Naive B cell (primary cell): ENCODE measurements around the gene GTF2E1. TPM values are rescaled to one million over a fixed set of nuclear protein-coding genes. Genes with fewer than 3 reads are reported as not detected.
"Not testable (repeated sequence)": the region's sequence is repeated elsewhere in the genome, so short reads cannot be mapped to it uniquely, and the experiment has no call there.

ENCODE experiments used
- ATAC-seq, 2 donors: fragments of 150-1000 bp; cut with Tn5 transposase; 2 replicates each; pipeline ENCODE4 v1.10.0; 2021; ENCODE audit warnings: low read depth in 2 of 2, mild to moderate bottlenecking in 2 of 2, moderate library complexity in 2 of 2
- DNase-seq: peaks from one replicate; pipeline ENCODE4 v3.0.0; 2022
- H3K27ac Mint-ChIP-seq, 6 donors: one replicate each; pipeline ENCODE4 v1.8.0; 2020 to 2022; ENCODE audit warnings: mild to moderate bottlenecking in 6 of 6, mixed read lengths in 6 of 6, moderate library complexity in 5 of 6, inconsistent platforms in 2 of 6
- H3K27me3 Mint-ChIP-seq, 3 donors: one replicate each; pipeline ENCODE4 v1.8.0; 2021 to 2022; ENCODE audit warnings: mixed read lengths in 3 of 3, mild to moderate bottlenecking in 1 of 3
- H3K36me3 Mint-ChIP-seq, 2 donors: one replicate each; pipeline ENCODE4 v1.8.0; 2020 to 2022; ENCODE audit warnings: mixed read lengths in 2 of 2, inconsistent platforms in 1 of 2, mild to moderate bottlenecking in 1 of 2
- H3K4me1 Mint-ChIP-seq, 3 donors: one replicate each; pipeline ENCODE4 v1.8.0; 2020 to 2022; ENCODE audit warnings: mixed read lengths in 3 of 3, inconsistent platforms in 1 of 3, mild to moderate bottlenecking in 1 of 3, moderate library complexity in 1 of 3
- H3K4me3 Mint-ChIP-seq, 8 donors: one replicate each; pipeline ENCODE4 v1.8.0; 2020 to 2022; ENCODE audit warnings: mild to moderate bottlenecking in 8 of 8, mixed read lengths in 8 of 8, moderate library complexity in 8 of 8, inconsistent platforms in 2 of 8
- H3K9me3 Mint-ChIP-seq, 7 donors: one replicate each; pipeline ENCODE4 v1.8.0; 2020 to 2022; ENCODE audit warnings: mixed read lengths in 7 of 7, mild to moderate bottlenecking in 5 of 7, inconsistent platforms in 2 of 7, moderate library complexity in 1 of 7
- polyA plus RNA-seq, 6 donors: library from polyadenylated mRNA; unstranded; fragments of 300-500 nt; fragmentation: Illumina TruSeq; gene quantifications; one replicate each; pipeline ENCODE4 v1.2.3, GENCODE V29; 2021; ENCODE audit warnings: low read depth in 6 of 6

The GTF2E1 gene
- polyA plus RNA-seq, 6 donors from 2014 or later: 10.2 to 21.1 (median 14.1) TPM

GRCh38 chr3:120764206-120764605, 21.7 kb downstream of the GTF2E1 start:
- H3K27me3 Mint-ChIP-seq: no peaks in the 10 kb centered on the region
- DNase-seq (no peak), ATAC-seq (no peak)
- peaks cover 35 to 67% (median 36%) of the 10 kb centered on the region in 3 donors for H3K4me1 Mint-ChIP-seq
- H3K4me3 Mint-ChIP-seq: peak overlapping the region in 1 of 8 donors; percentile 52
- no peaks in the 10 kb centered on the region for H3K36me3 Mint-ChIP-seq
- H3K9me3 Mint-ChIP-seq: peaks cover 0 to 2% (median 0%) of the 10 kb centered on the region in 7 donors
- peak overlapping the region in 1 of 6 donors; percentile 70 for H3K27ac Mint-ChIP-seq

GRCh38 chr3:120765830-120766493, 23.4 kb downstream of the GTF2E1 start:
- Mint-ChIP-seq H3K4me1 (peaks cover 22 to 51% (median 30%) of the 10 kb centered on the region in 3 donors), H3K9me3 (no peaks in the 10 kb centered on the region), H3K4me3 (no peak overlapping the region), H3K36me3 (no peaks in the 10 kb centered on the region), H3K27ac (peak overlapping the region in 1 of 6 donors; percentile 1), H3K27me3 (no peaks in the 10 kb centered on the region)
- DNase-seq (no peak), ATAC-seq (no peak)

- no peaks in the 10 kb centered on the region for H3K36me3 Mint-ChIP-seq
- no peaks in the 10 kb centered on the region for H3K9me3 Mint-ChIP-seq
- peaks cover 15 to 45% (median 25%) of the 10 kb centered on the region in 3 donors for H3K4me1 Mint-ChIP-seq
- no peak for ATAC-seq
- H3K27me3 Mint-ChIP-seq: no peaks in the 10 kb centered on the region
- no peak overlapping the region for H3K4me3 Mint-ChIP-seq
- DNase-seq: no peak
- peak overlapping the region in 3 of 6 donors; percentile 1 to 49 (median 3) for H3K27ac Mint-ChIP-seq
These were observed 24.0 kb downstream of the GTF2E1 start for GRCh38 chr3:120766576-120766975.

DNA sequence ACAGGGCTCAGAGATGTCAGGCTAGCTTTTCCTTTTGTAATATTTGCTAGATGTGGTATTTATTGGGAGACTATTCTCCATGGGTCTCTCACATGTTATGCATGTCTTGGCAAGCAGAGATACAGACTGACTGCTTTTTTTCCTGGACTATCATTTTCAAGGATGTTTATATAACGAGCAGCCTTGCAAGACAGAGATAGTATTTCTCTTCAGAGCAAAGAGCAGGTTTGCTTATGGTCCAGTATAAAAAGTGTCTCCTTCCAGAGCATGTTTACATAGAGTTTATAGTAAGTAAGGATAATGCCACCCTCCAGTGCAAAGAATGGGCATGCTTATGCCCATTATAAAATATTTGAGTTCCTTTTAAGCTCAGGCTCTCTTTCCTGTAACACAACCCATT, 24.6 kb downstream of the GTF2E1 start:
- no peaks in the 10 kb centered on the region for H3K27me3 Mint-ChIP-seq

GRCh38 chr3:120769436-120769835, 26.9 kb downstream of the GTF2E1 start:
- no peak overlapping the region for H3K4me3 Mint-ChIP-seq
- no peaks in the 10 kb centered on the region for H3K36me3 Mint-ChIP-seq
- H3K4me1 Mint-ChIP-seq: peaks cover 4 to 30% (median 13%) of the 10 kb centered on the region in 3 donors
- H3K27ac Mint-ChIP-seq: peak overlapping the region in 2 of 6 donors; percentile 6 to 70
- no peaks in the 10 kb centered on the region for H3K9me3 Mint-ChIP-seq
- H3K27me3 Mint-ChIP-seq: no peaks in the 10 kb centered on the region
- ATAC-seq (no peak), DNase-seq (no peak)

More for the DNA sequence above, 24.6 kb downstream of the GTF2E1 start:
- no peaks in the 10 kb centered on the region for H3K36me3 Mint-ChIP-seq
- no peak for DNase-seq
- no peaks in the 10 kb centered on the region for H3K9me3 Mint-ChIP-seq
- no peak overlapping the region for H3K27ac Mint-ChIP-seq
- peaks cover 15 to 43% (median 23%) of the 10 kb centered on the region in 3 donors for H3K4me1 Mint-ChIP-seq
- no peak for ATAC-seq
- no peak overlapping the region for H3K4me3 Mint-ChIP-seq

GRCh38 chr3:120770891-120771290, 28.3 kb downstream of the GTF2E1 start:
- H3K27me3 Mint-ChIP-seq: no peaks in the 10 kb centered on the region
- H3K4me3 Mint-ChIP-seq: no peak overlapping the region
- H3K4me1 Mint-ChIP-seq: peaks cover 2 to 25% (median 10%) of the 10 kb centered on the region in 3 donors
- H3K36me3 Mint-ChIP-seq: no peaks in the 10 kb centered on the region
- no peaks in the 10 kb centered on the region for H3K9me3 Mint-ChIP-seq
- ATAC-seq (no peak), DNase-seq (no peak)
- H3K27ac Mint-ChIP-seq: no peak overlapping the region

DNA sequence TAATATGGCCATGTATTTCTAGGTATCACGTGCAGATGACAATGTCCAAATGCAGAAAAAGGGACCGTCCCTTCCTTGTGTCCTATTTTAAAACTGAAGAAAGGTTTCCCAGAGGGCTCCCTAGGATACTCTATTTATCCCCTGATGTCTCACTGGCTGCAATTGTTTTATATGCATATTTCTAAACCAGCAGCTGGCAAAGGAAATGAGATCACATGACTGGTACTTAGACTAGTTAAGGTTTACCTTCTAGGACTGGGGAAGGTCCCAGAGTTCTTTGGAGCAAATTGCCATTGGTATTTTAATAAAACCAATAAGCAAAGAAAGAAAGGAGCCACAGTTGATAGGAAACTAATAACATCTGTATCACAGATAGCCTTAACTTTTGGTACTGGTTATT, 29.5 kb downstream of the GTF2E1 start:
- no peak for ATAC-seq
- no peak overlapping the region for H3K4me3 Mint-ChIP-seq
- DNase-seq: no peak
- no peaks in the 10 kb centered on the region for H3K27me3 Mint-ChIP-seq
- H3K27ac Mint-ChIP-seq: no peak overlapping the region
- H3K36me3 Mint-ChIP-seq: no peaks in the 10 kb centered on the region
- H3K9me3 Mint-ChIP-seq: no peaks in the 10 kb centered on the region
- H3K4me1 Mint-ChIP-seq: peaks cover 0 to 14% (median 4%) of the 10 kb centered on the region in 3 donors

GRCh38 chr3:120773932-120774331, 31.4 kb downstream of the GTF2E1 start:
- DNase-seq (no peak), ATAC-seq (no peak)
- no peak overlapping the region for H3K27ac Mint-ChIP-seq
- no peaks in the 10 kb centered on the region for H3K36me3 Mint-ChIP-seq
- no peaks in the 10 kb centered on the region for H3K27me3 Mint-ChIP-seq
- no peak overlapping the region for H3K4me3 Mint-ChIP-seq
- H3K9me3 Mint-ChIP-seq: no peaks in the 10 kb centered on the region
- peaks cover 0 to 5% (median 4%) of the 10 kb centered on the region in 3 donors for H3K4me1 Mint-ChIP-seq

- peaks cover 0 to 5% (median 0%) of the 10 kb centered on the region in 3 donors for H3K4me1 Mint-ChIP-seq
- peaks cover 9 to 10% of the 10 kb centered on the region in 2 donors for H3K36me3 Mint-ChIP-seq
- H3K27ac Mint-ChIP-seq: no peak overlapping the region
- ATAC-seq: no peak
- H3K27me3 Mint-ChIP-seq: no peaks in the 10 kb centered on the region
- no peak overlapping the region for H3K4me3 Mint-ChIP-seq
- no peaks in the 10 kb centered on the region for H3K9me3 Mint-ChIP-seq
- no peak for DNase-seq
These were observed 32.9 kb downstream of the GTF2E1 start for GRCh38 chr3:120775411-120775810.

- Mint-ChIP-seq H3K4me1 (no peaks in the 10 kb centered on the region), H3K9me3 (no peaks in the 10 kb centered on the region), H3K4me3 (no peak overlapping the region), H3K36me3 (peaks cover 26 to 30% of the 10 kb centered on the region in 2 donors), H3K27ac (no peak overlapping the region), H3K27me3 (no peaks in the 10 kb centered on the region)
- no peak for DNase-seq
- ATAC-seq: no peak
These were observed 36.2 kb downstream of the GTF2E1 start for GRCh38 chr3:120778776-120779175.

DNA sequence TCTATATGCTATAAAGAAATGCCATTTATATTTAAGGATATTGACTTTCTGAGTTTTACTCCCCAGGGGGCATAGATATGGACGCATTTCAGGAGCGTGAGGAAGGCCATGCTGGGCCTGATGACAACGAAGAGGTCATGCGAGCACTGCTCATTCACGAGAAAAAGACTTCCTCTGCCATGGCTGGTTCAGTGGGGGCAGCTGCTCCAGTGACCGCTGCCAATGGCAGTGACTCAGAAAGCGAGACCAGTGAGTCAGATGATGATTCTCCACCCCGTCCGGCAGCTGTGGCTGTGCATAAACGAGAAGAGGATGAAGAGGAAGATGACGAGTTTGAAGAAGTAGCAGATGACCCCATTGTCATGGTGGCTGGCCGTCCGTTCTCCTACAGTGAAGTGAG, 38.4 kb downstream of the GTF2E1 start:
- Mint-ChIP-seq H3K27me3 (no peaks in the 10 kb centered on the region), H3K27ac (peak overlapping the region in 1 of 6 donors; percentile 10), H3K4me1 (no peaks in the 10 kb centered on the region), H3K36me3 (peaks cover 30 to 36% of the 10 kb centered on the region in 2 donors), H3K9me3 (no peaks in the 10 kb centered on the region), H3K4me3 (peak overlapping the region in 1 of 8 donors; percentile 78)
- DNase-seq: no peak
- ATAC-seq: no peak

DNA sequence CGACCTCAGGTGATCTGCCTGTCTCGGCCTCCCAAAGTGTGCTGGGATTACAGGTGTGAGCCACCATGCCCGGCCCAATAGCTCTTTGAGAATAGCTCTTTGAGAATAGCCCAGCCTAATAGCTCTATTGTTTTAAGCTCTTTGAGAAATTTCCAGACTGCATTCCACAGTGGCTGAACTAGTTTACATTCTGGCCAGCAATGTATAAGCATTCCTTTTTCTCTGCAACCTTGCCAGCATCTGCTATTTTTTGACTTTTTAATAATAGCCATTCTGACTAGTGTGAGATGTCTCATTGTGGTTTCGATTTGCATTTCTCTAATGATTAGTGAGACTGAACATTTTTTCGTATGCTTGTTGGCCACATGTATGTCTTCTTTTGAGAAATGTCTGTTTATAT, 43.3 kb downstream of the GTF2E1 start:
- H3K4me1 Mint-ChIP-seq, DNase-seq, H3K4me3 Mint-ChIP-seq, ATAC-seq, H3K27me3 Mint-ChIP-seq, H3K27ac Mint-ChIP-seq, H3K9me3 Mint-ChIP-seq: not testable (repeated sequence)
- H3K36me3 Mint-ChIP-seq: peaks cover 18 to 23% of the 10 kb centered on the region in 2 donors

GRCh38 chr3:120791010-120791409, 48.5 kb downstream of the GTF2E1 start:
- ATAC-seq (no peak), DNase-seq (no peak)
- Mint-ChIP-seq H3K9me3 (no peaks in the 10 kb centered on the region), H3K27ac (no peak overlapping the region), H3K4me1 (peaks cover 0 to 9% (median 0%) of the 10 kb centered on the region in 3 donors), H3K4me3 (no peak overlapping the region), H3K27me3 (no peaks in the 10 kb centered on the region), H3K36me3 (no peaks in the 10 kb centered on the region)

DNA sequence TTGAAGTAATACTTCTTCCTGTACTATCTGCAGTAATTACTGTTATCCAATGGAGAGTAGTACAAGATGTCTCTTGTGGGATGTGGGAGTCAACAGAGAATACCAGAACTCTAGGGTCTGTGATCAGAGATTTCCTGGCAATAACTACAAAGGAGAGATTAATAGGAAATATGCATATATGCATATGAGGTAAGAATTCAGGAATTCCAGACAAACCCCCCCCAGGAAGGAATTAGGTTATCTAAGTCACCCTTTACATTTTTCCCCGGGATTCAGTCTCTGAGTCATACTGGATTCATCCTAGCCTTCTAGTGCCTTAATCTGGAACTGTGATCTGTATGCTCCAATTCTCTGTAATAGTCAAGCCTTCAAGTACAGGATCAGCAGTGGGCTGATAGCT, 49.4 kb downstream of the GTF2E1 start:
- no peaks in the 10 kb centered on the region for H3K36me3 Mint-ChIP-seq
- H3K27ac Mint-ChIP-seq: no peak overlapping the region
- DNase-seq (no peak), ATAC-seq (no peak)
- no peaks in the 10 kb centered on the region for H3K9me3 Mint-ChIP-seq
- peaks cover 0 to under 1% (median 0%) of the 10 kb centered on the region in 3 donors for H3K4me1 Mint-ChIP-seq
- no peak overlapping the region for H3K4me3 Mint-ChIP-seq
- no peaks in the 10 kb centered on the region for H3K27me3 Mint-ChIP-seq
